GM18507 (cell line): ENCODE measurements around the gene ZNRD2.

Experiments used
- DNase-seq: peaks from one replicate; pipeline ENCODE4 v3.0.0; 2011; ENCODE audit warnings: low read depth; ENCODE audit not compliant: insufficient read length; ENCODE audit errors: extremely low spot score
- FAIRE-seq: peaks from 2 replicates; lab custom pipeline; 2011; peaks lifted over from hg19 to GRCh38; lab: Jason Lieb, UNC

Gene ZNRD2

GRCh38 chr11:65583589-65583988 is 13.3 kb downstream of the ZNRD2 start:
- FAIRE-seq (no peak), DNase-seq (no peak)

DNA sequence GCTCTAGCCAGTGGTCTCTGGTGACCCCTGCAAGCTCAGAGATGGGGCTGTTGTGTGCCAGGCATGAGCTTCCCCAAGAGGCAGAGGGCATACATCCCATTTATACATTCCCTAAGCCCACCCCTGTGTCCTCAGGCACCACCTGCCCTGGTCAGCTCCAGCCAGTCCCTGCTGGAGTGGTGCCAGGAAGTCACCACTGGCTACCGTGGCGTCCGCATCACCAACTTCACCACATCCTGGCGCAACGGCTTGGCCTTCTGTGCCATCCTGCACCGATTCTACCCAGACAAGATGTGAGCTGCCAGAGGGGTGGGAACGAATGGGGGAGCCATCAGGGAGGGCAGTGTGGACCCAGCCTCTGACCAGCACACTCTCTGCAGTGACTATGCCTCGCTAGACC is 13.8 kb downstream of the ZNRD2 start:
- no peak for FAIRE-seq
- no peak for DNase-seq

DNA sequence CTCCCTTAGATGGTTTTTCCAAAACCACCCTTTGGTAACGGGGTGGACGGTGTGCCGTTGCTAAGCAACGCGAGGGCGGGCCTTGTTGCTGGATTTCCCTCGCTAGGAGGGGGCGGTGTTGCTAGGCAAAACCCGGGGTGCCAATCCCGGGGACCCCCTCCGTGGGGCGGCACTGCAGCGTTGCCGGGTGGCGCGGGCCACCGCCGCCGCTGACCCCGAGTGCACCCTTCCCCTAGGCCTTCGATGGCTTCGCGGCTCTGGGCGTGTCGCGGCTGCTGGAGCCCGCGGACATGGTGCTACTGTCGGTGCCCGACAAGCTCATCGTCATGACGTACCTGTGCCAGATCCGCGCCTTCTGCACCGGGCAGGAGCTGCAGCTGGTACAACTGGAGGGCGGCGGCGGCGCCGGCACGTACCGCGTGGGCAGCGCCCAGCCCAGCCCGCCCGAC is 14.5 kb downstream of the ZNRD2 start:
- FAIRE-seq (no peak), DNase-seq (no peak)

DNA sequence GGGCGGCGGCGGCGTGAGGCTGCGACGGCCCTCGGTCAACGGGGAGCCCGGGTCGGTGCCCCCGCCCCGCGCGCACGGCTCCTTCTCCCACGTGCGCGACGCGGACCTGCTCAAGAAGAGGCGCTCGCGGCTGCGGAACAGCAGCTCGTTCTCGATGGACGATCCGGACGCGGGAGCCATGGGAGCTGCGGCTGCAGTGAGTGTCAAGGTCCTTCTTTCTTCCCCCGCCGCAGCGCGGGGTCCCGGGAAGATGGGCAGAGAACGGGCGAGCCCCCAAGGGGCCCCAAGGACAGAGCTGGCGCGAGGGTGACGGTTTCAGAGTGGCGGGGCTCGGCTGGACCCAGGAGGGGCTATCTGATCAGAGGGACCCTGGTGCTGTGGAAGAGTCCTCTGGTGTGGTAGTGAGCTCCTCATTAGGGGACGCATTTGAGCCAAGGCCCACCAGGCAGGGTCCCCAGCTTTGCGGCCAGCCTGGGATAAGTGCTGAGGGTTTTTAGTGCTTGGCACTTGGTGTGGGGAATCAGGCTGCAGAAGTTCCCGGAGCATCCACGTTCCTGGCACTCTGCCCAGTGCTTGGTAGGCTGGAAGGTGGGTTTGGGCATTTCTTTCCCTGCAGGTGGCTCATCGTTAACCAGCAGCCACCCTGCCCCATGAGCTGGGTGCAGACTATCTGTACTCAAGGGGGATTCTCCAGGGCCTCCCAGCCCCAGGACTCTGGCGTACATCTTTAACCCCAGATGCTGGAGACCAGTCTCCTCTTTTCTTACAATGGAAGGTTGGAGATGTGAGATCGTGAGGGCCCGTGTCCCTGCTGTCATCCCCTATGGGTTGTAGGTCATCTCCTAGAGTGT is 15.3 kb downstream of the ZNRD2 start:
- FAIRE-seq (no peak), DNase-seq (no peak)

DNA sequence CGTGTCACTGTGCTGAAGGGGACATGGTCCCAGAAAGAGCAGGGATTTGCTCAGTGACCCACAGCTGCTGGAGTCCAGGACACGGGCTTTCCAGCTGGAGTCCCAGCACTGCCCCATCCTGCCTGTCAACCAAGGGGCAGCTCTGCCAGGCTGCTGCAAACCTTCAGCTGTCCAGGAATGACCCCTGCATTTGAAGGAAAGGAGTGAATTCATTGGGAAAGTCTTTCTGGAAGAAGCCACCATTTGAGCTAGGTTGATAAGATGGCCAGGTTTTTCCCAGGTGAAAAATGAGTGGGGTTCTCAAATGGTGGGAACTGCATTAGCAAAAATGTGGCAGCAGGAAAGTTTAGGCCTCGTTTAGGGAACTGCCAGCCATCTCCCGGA is 16.0 kb downstream of the ZNRD2 start:
- FAIRE-seq (no peak), DNase-seq (no peak)

GRCh38 chr11:65586676-65587075 is 16.4 kb downstream of the ZNRD2 start:
- DNase-seq = no peak
- FAIRE-seq = no peak

GRCh38 chr11:65588199-65589054 is 18.1 kb downstream of the ZNRD2 start:
- peak; percentile 92 for DNase-seq

GRCh38 chr11:65589444-65590239 is 19.4 kb downstream of the ZNRD2 start:
- DNase-seq = no peak
- FAIRE-seq = peak; percentile 46

More at GRCh38 chr11:65588199-65589054, 18.1 kb downstream of the ZNRD2 start:
- FAIRE-seq = peak; percentile 100

- FAIRE-seq = no peak
- no peak for DNase-seq
These were observed 20.0 kb downstream of the ZNRD2 start for GRCh38 chr11:65590240-65590738.

DNA sequence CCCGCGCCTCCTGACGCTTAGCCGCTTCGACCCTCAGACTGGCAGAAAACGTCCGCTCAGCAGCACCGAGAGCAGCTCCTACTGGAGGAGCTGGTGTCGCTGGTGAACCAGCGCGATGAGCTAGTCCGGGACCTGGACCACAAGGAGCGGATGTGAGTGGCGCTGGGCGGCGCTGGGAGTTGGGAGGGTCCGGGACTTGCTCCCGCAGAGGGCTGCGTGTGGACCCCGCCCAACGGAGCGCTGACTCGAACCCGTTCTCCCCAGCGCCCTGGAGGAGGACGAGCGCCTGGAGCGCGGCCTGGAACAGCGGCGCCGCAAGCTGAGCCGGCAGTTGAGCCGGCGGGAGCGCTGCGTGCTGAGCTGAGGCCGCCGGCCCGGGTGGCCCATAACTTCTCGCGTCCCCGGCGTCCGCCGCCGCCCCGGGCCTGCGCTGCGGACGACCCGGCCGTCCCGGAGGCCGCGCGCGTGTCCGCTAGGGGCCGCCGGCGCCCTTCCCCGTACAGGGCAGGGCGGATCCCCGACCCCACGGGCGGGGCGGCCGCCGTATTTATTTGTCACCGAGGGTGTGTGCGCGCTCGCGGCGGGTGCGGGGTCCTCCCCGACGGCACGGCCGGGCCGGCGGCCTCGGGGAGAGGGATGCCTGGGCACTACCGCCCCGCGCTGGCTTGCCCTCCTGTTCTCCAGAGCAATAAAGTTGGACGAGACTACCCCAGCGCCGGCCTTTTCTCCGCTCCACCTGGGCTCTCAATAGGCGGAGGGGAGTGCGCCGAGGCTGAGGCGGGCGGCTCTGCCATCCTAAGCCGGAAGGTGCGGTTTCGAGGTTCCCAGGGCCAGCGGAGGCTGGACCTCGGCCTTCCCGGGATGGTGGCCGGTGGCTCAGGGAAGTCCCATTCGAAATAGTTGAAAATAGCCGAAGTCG is 21.9 kb downstream of the ZNRD2 start:
- FAIRE-seq (no peak), DNase-seq (no peak)

GRCh38 chr11:65592858-65593517 is 22.7 kb downstream of the ZNRD2 start:
- DNase-seq = no peak
- no peak for FAIRE-seq

GRCh38 chr11:65593518-65594414 is 23.5 kb downstream of the ZNRD2 start:
- DNase-seq (no peak), FAIRE-seq (peak; percentile 63)

- FAIRE-seq (no peak), DNase-seq (no peak)
These were observed 24.9 kb downstream of the ZNRD2 start for GRCh38 chr11:65595131-65595530.

DNA sequence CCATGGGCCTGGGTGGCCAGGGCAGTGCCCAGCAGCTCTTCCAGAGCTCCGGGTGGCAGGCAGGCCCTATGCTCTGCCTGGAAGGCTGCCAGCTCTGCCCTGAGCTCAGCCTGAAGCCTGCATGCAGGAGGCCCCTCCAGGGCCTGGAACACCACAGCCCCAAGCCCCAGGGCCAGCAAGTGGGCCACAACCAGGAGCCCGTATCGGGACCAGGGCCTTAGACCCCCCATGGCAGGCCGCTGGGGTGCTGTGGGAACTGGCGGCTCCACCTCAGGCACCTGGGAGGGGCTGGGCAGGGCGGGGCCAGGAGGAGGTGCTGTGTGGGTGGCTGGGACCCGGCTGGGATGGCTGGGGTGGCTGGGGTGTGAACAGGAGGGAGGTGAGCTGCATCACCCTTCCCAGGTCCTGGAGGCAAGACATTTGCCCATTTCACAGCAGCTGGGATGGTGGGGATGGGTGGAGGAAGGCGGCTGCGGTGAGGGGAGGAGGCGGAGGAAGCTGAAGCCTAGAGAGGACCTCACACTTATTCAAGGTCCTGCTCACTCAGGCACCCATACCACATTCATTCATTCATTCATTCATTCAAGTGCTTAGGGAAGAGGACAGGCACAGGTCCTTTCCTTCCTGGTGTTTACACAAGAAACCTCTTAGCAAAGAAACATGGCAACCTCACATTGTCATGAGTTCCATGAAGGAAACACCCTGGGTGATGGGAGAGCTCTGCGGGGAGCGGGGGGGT is 25.4 kb downstream of the ZNRD2 start, which contains the start of gene KCNK7:
KCNK7 (minus strand) TSS at position 258 of the 739 bp plus-strand sequence; CDS start at position 230, 28 bp downstream.
- DNase-seq (no peak), FAIRE-seq (no peak)

DNA sequence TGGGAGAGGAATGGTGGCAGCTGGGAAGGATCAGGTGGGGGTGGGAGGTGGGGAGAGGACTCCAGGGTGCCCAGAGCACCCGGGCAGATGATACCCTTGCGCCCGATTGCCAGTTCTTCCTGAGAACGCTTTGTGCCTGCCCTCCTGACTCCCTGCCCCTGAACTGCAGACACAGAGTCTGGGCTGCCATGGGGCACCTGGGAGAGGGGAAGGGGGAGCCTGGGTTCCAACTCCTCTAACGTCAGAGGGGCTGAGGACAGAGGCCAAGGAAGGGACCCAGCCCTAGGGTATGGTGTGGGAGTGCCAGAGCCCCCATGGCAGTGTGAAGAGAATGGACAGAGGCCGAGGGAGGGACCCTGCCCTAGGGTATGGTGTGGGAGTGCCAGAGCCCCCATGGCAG is 26.2 kb downstream of the ZNRD2 start:
- DNase-seq = no peak
- FAIRE-seq = no peak

DNA sequence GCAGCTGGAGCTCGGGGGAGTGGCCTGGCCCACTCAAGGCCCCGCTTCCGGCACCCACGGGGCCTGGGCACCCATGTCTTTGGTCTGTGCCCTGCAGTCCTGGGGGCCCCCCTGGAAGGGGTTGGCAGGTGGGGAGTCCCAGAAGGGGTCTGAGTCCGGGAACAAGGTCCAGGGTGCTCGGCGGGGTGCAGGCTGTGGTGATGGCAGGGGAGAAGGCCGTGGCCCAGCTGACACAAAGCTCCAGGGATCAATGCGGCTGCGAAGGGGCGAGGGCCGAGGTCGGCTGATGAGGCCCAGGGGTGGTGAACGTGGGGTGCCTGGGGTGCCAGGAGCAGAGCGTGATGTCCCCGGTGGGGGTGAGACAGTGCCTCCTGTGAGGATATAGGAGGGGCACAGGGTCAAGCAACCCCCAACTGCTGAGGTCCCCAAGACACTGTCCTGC is 28.0 kb downstream of the ZNRD2 start:
- FAIRE-seq (no peak), DNase-seq (no peak)
